HL-60 (cell line): ENCODE data around the gene CPZ.

Experiments
- POLR2AphosphoS5 ChIP-seq: IDR thresholded peaks from 2 replicates; pipeline ENCODE4 v1.6.1; 2012; ENCODE audit warnings: low read depth
- SPI1 ChIP-seq: IDR thresholded peaks from 2 replicates; pipeline ENCODE4 v1.6.1; 2012; ENCODE audit warnings: low read depth, mild to moderate bottlenecking, borderline replicate concordance
- TF ChIP-seq, protein P1 (sequence below): IDR thresholded peaks from one replicate; pipeline ENCODE4 v1.5.1; 2011; ENCODE audit warnings: low read length, control low read depth, inconsistent platforms; ENCODE audit not compliant: insufficient read depth
- TF ChIP-seq, protein P2 (sequence below): IDR thresholded peaks from 2 replicates; pipeline ENCODE4 v1.6.1; 2012; ENCODE audit warnings: low read depth; ENCODE audit not compliant: insufficient replicate concordance

DNA sequence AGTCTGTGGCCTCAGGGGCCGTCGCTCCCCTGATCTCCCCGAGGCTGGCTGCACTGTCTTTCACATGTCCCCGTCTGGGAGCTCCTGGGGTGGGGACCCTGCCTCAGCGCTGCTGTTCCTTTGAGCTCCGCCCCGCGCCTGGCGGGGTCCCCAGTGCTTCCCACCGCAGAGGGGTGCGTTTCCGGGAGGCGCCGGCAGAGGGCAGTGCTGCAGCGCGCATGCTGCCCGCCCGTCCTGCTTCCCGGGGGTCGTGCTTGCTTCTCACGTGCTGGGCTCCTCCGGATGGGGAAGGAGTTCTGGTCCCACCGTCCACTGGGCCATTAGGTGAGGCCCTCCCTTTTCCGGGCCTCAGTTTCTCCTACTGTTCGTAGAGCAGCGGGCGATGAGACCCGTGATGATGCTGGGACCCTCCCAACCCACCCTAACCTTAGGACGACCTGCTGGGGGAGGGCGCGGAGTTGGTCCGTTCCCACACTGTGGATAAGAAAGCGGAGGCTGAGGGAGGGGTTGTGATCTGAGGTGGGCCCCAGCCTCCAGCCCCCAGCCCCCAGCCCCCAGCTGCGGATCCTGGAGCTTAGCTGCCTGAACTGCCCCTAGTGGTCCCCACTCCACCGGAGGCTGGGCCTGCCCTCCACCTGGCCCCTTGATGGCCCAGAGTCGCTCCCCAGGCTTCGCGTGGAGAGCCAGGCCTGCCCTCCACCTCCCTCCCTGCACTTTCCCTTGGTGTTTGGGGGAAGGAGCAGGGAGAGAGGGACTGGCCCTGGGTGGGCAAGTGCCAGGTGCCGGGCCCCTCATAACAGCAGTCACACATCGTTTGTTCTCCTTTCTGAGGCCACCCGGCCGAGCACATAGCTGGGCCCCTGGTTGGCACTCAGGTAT is 15.3 kb downstream of the CPZ start:
- TF ChIP-seq, protein P1, sequence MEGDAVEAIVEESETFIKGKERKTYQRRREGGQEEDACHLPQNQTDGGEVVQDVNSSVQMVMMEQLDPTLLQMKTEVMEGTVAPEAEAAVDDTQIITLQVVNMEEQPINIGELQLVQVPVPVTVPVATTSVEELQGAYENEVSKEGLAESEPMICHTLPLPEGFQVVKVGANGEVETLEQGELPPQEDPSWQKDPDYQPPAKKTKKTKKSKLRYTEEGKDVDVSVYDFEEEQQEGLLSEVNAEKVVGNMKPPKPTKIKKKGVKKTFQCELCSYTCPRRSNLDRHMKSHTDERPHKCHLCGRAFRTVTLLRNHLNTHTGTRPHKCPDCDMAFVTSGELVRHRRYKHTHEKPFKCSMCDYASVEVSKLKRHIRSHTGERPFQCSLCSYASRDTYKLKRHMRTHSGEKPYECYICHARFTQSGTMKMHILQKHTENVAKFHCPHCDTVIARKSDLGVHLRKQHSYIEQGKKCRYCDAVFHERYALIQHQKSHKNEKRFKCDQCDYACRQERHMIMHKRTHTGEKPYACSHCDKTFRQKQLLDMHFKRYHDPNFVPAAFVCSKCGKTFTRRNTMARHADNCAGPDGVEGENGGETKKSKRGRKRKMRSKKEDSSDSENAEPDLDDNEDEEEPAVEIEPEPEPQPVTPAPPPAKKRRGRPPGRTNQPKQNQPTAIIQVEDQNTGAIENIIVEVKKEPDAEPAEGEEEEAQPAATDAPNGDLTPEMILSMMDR = peak; percentile 73
- TF ChIP-seq SPI1 (no peak), POLR2AphosphoS5 (no peak)
- TF ChIP-seq, protein P2, sequence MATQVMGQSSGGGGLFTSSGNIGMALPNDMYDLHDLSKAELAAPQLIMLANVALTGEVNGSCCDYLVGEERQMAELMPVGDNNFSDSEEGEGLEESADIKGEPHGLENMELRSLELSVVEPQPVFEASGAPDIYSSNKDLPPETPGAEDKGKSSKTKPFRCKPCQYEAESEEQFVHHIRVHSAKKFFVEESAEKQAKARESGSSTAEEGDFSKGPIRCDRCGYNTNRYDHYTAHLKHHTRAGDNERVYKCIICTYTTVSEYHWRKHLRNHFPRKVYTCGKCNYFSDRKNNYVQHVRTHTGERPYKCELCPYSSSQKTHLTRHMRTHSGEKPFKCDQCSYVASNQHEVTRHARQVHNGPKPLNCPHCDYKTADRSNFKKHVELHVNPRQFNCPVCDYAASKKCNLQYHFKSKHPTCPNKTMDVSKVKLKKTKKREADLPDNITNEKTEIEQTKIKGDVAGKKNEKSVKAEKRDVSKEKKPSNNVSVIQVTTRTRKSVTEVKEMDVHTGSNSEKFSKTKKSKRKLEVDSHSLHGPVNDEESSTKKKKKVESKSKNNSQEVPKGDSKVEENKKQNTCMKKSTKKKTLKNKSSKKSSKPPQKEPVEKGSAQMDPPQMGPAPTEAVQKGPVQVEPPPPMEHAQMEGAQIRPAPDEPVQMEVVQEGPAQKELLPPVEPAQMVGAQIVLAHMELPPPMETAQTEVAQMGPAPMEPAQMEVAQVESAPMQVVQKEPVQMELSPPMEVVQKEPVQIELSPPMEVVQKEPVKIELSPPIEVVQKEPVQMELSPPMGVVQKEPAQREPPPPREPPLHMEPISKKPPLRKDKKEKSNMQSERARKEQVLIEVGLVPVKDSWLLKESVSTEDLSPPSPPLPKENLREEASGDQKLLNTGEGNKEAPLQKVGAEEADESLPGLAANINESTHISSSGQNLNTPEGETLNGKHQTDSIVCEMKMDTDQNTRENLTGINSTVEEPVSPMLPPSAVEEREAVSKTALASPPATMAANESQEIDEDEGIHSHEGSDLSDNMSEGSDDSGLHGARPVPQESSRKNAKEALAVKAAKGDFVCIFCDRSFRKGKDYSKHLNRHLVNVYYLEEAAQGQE = no peak
